GM19372 (cell line): Measurements from ENCODE around the gene STXBP1.
"Not testable (repeated sequence)": the region's sequence is repeated elsewhere in the genome, so short reads cannot be mapped to it uniquely, and the experiment has no call there.

Experiments
- ATAC-seq: cut with Tn5 transposase; IDR thresholded peaks from one replicate; pipeline ENCODE4 v1.9.1; 2021; ENCODE audit warnings: mild to moderate bottlenecking, low read depth, moderate library complexity; ENCODE audit not compliant: unreplicated experiment

STXBP1 gene

GRCh38 chr9:127575875-127576778 lies 36.0 kb upstream of the STXBP1 start:
- no peak for ATAC-seq

- not testable (repeated sequence) for ATAC-seq
Observed at GRCh38 chr9:127577194-127577593, 34.9 kb upstream of the STXBP1 start.

GRCh38 chr9:127578627-127578951 lies 33.5 kb upstream of the STXBP1 start:
- ATAC-seq, result no peak

- no peak for ATAC-seq
Observed at GRCh38 chr9:127578952-127579853, 32.9 kb upstream of the STXBP1 start.

GRCh38 chr9:127580366-127580765 lies 31.7 kb upstream of the STXBP1 start:
- ATAC-seq, result no peak

GRCh38 chr9:127580879-127581475 lies 31.1 kb upstream of the STXBP1 start:
- ATAC-seq, result no peak

- ATAC-seq, result not testable (repeated sequence)
Observed at GRCh38 chr9:127584474-127584805, 27.6 kb upstream of the STXBP1 start.

- no peak for ATAC-seq
Observed at GRCh38 chr9:127585161-127585819, 26.8 kb upstream of the STXBP1 start.

GRCh38 chr9:127586096-127586495 lies 26.0 kb upstream of the STXBP1 start:
- no peak for ATAC-seq

GRCh38 chr9:127586537-127586936 lies 25.5 kb upstream of the STXBP1 start:
- no peak for ATAC-seq

GRCh38 chr9:127587966-127588365 lies 24.1 kb upstream of the STXBP1 start:
- no peak for ATAC-seq

- ATAC-seq, result no peak
Observed at GRCh38 chr9:127588740-127589506, 23.2 kb upstream of the STXBP1 start.

- no peak for ATAC-seq
Observed at GRCh38 chr9:127589955-127590370, 22.1 kb upstream of the STXBP1 start.

GRCh38 chr9:127595611-127596010 lies 16.5 kb upstream of the STXBP1 start:
- ATAC-seq, result no peak

GRCh38 chr9:127598839-127599549 lies 13.1 kb upstream of the STXBP1 start:
- ATAC-seq, result no peak

GRCh38 chr9:127599550-127599891 lies 12.6 kb upstream of the STXBP1 start:
- no peak for ATAC-seq

GRCh38 chr9:127603226-127603625 lies 8.9 kb upstream of the STXBP1 start:
- no peak for ATAC-seq

- ATAC-seq, result no peak
Observed at GRCh38 chr9:127606043-127606442, 6.0 kb upstream of the STXBP1 start.
